Neuronal stem cell (in vitro differentiated cells): Measurements from ENCODE around the gene TDRD6.
"Not testable (repeated sequence)": the region's sequence is repeated elsewhere in the genome, so short reads cannot be mapped to it uniquely, and the experiment has no call there.

Source experiments
- DNase-seq: peaks from one replicate; pipeline ENCODE4 v3.0.0-alpha.2; 2013; ENCODE audit warnings: low spot score
- H2AFZ ChIP-seq: one replicate; pipeline ENCODE4 v1.6.1; 2013; ENCODE audit warnings: mild to moderate bottlenecking, low read length, inconsistent platforms
- H2AK5ac ChIP-seq: 2 replicates; pipeline ENCODE4 v1.6.1; 2013; ENCODE audit warnings: low read depth, mild to moderate bottlenecking, inconsistent platforms, low read length, moderate library complexity, mixed read lengths
- H2BK120ac ChIP-seq: 2 replicates; pipeline ENCODE4 v1.6.1; 2013; ENCODE audit warnings: low read depth, mild to moderate bottlenecking, inconsistent platforms, low read length, moderate library complexity, mixed read lengths
- H2BK12ac ChIP-seq: one replicate; pipeline ENCODE4 v1.6.1; 2013; ENCODE audit warnings: low read length, inconsistent platforms
- H2BK15ac ChIP-seq: 2 replicates; pipeline ENCODE4 v1.6.1; 2013; ENCODE audit warnings: mild to moderate bottlenecking, low read length, inconsistent platforms, mixed read lengths
- H2BK5ac ChIP-seq: one replicate; pipeline ENCODE4 v1.6.1; 2013; ENCODE audit warnings: inconsistent platforms, mild to moderate bottlenecking, low read length, moderate library complexity
- H3K14ac ChIP-seq: one replicate; pipeline ENCODE4 v1.6.1; 2013; ENCODE audit warnings: low read length, inconsistent platforms
- H3K18ac ChIP-seq: 2 replicates; pipeline ENCODE4 v1.6.1; 2013; ENCODE audit warnings: low read length, inconsistent platforms
- H3K23ac ChIP-seq: 2 replicates; pipeline ENCODE4 v1.6.1; 2013; ENCODE audit warnings: low read depth, mild to moderate bottlenecking, mixed read lengths, low read length, inconsistent platforms; ENCODE audit not compliant: poor library complexity
- H3K27ac ChIP-seq: replicated peaks from 3 replicates; pipeline ENCODE4 v1.5.1; 2013; ENCODE audit warnings: low read length, inconsistent platforms
- H3K27me3 ChIP-seq, 3 experiments: 2 replicates each; pipeline ENCODE4 v1.6.1; 2013; ENCODE audit warnings: low read length in 3 of 3, mild to moderate bottlenecking in 2 of 3, inconsistent platforms in 1 of 3, low read depth in 1 of 3, mixed read lengths in 1 of 3, moderate library complexity in 1 of 3; ENCODE audit not compliant: control insufficient read depth in 3 of 3, insufficient read depth in 3 of 3
- H3K36me3 ChIP-seq, 2 donors: replicated peaks in 1 of 2; 2 replicates each; pipeline ENCODE4 v1.6.1; 2013; ENCODE audit warnings: low read length in 2 of 2; ENCODE audit not compliant: control insufficient read depth in 2 of 2, insufficient read depth in 2 of 2
- H3K4ac ChIP-seq: 2 replicates; pipeline ENCODE4 v1.6.1; 2013; ENCODE audit warnings: inconsistent platforms, mild to moderate bottlenecking, low read length, moderate library complexity
- H3K4me1 ChIP-seq, 2 donors: 1 replicate in 1 of 2; 2 replicates in 1 of 2; pipeline ENCODE4 v1.6.1; 2013; ENCODE audit warnings: low read length in 2 of 2, low read depth in 1 of 2; ENCODE audit not compliant: control insufficient read depth in 2 of 2, insufficient read depth in 1 of 2
- H3K4me2 ChIP-seq: one replicate; pipeline ENCODE4 v1.6.1; 2013; ENCODE audit warnings: mild to moderate bottlenecking, low read length, inconsistent platforms; ENCODE audit not compliant: insufficient read depth, poor library complexity, severe bottlenecking
- H3K4me3 ChIP-seq, 2 donors: 2 replicates each; pipeline ENCODE4 v1.5.1; 2013; ENCODE audit warnings: low read length in 2 of 2, mild to moderate bottlenecking in 2 of 2, inconsistent platforms in 1 of 2, moderate library complexity in 1 of 2
- H3K79me1 ChIP-seq: one replicate; pipeline ENCODE4 v1.6.1; 2013; ENCODE audit warnings: low read depth, mild to moderate bottlenecking, inconsistent platforms, low read length, moderate library complexity
- H3K9ac ChIP-seq: one replicate; pipeline ENCODE4 v1.6.1; 2013; ENCODE audit warnings: mild to moderate bottlenecking, low read depth, low read length, inconsistent platforms; ENCODE audit not compliant: poor library complexity
- H3K9me3 ChIP-seq, 2 donors: replicated peaks in 1 of 2; 2 replicates each; pipeline versions ENCODE3 to v1.6.1; 2013; ENCODE audit warnings: low read length in 2 of 2, mild to moderate bottlenecking in 2 of 2, inconsistent platforms in 1 of 2, low read depth in 1 of 2, mixed read lengths in 1 of 2, moderate library complexity in 1 of 2; ENCODE audit not compliant: control insufficient read depth in 2 of 2, insufficient read depth in 1 of 2
- H4K8ac ChIP-seq: one replicate; pipeline ENCODE4 v1.6.1; 2013; ENCODE audit warnings: low read depth, mild to moderate bottlenecking, inconsistent platforms, low read length, moderate library complexity
- H4K91ac ChIP-seq: one replicate; pipeline ENCODE4 v1.6.1; 2013; ENCODE audit warnings: low read length, low read depth, mild to moderate bottlenecking, inconsistent platforms; ENCODE audit not compliant: poor library complexity
- WGBS, 2 donors: extraction: QIAGEN DNeasy Blood & Tissue Kit; methylation state at CpG; one replicate each; pipeline ENCODE4 v1.1.7; 2013; ENCODE audit warnings: missing lambda C conversion rate in 2 of 2, mixed read lengths in 1 of 2; ENCODE audit not compliant: insufficient read length in 2 of 2, insufficient replicate concordance in 1 of 2; ENCODE audit errors: extremely low coverage in 2 of 2; 5-methylcytosine and 5-hydroxymethylcytosine counted together

TDRD6 gene

GRCh38 chr6:46645265-46645664, 42.4 kb upstream of the TDRD6 start:
- Histone ChIP-seq H3K27ac (no peak overlapping the region), H3K9me3 (no peaks in the 10 kb centered on the region), H3K4me1 (no peaks in the 10 kb centered on the region), H3K27me3 (no peaks in the 10 kb centered on the region), H4K91ac (no peak overlapping the region), H3K9ac (no peak overlapping the region), H2AK5ac (no peak overlapping the region), H2BK15ac (no peak overlapping the region), H3K4ac (no peak overlapping the region), H4K8ac (no peak overlapping the region), H2BK5ac (no peak overlapping the region), H2AFZ (no peak overlapping the region), H3K79me1 (no peaks in the 10 kb centered on the region), H3K23ac (no peak overlapping the region), H3K36me3 (no peaks in the 10 kb centered on the region), H3K4me3 (no peak overlapping the region), H3K18ac (no peak overlapping the region), H2BK120ac (no peak overlapping the region), H3K14ac (no peak overlapping the region), H3K4me2 (no peak overlapping the region), H2BK12ac (no peak overlapping the region)
- whole genome bisulfite sequencing, 2 donors = no CpG with 5 or more reads among the region's 1 CpG
- no peak for DNase-seq

- H2BK120ac ChIP-seq, H3K36me3 ChIP-seq, H3K9me3 ChIP-seq, H4K8ac ChIP-seq, H3K23ac ChIP-seq, H3K4me1 ChIP-seq, H3K4me3 ChIP-seq, H2BK15ac ChIP-seq, H4K91ac ChIP-seq, H3K4ac ChIP-seq, H2BK12ac ChIP-seq, H3K27ac ChIP-seq, H3K14ac ChIP-seq, H2AK5ac ChIP-seq, H2AFZ ChIP-seq, H2BK5ac ChIP-seq, H3K4me2 ChIP-seq, H3K79me1 ChIP-seq, H3K9ac ChIP-seq, H3K18ac ChIP-seq, DNase-seq: not testable (repeated sequence)
- H3K27me3 ChIP-seq = peaks cover 0 to 20% (median 0%) of the 10 kb centered on the region in 3 experiments
- no CpG with 5 or more reads among the region's 4 CpGs for WGBS, 2 donors
These were observed 39.6 kb upstream of the TDRD6 start for GRCh38 chr6:46648108-46648507.

- Histone ChIP-seq H3K27me3 (peaks cover 0 to 28% (median 0%) of the 10 kb centered on the region in 3 experiments), H3K4ac (no peak overlapping the region), H3K4me1 (peaks cover 0 to 2% of the 10 kb centered on the region in 2 donors), H2BK5ac (no peak overlapping the region), H3K23ac (no peak overlapping the region), H3K14ac (no peak overlapping the region), H2AFZ (no peak overlapping the region), H4K91ac (no peak overlapping the region), H3K9ac (no peak overlapping the region), H2BK12ac (no peak overlapping the region), H3K36me3 (no peaks in the 10 kb centered on the region), H2BK15ac (no peak overlapping the region), H4K8ac (no peak overlapping the region), H2AK5ac (no peak overlapping the region), H3K4me3 (no peak overlapping the region), H3K79me1 (peaks cover 3% of the 10 kb centered on the region), H3K4me2 (no peak overlapping the region), H3K9me3 (no peaks in the 10 kb centered on the region), H3K18ac (no peak overlapping the region), H2BK120ac (no peak overlapping the region), H3K27ac (no peak overlapping the region)
- DNase-seq = no peak
- no CpG with 5 or more reads among the region's 5 CpGs for WGBS, 2 donors
These were observed 38.7 kb upstream of the TDRD6 start for GRCh38 chr6:46648869-46649492.

GRCh38 chr6:46651006-46651405, 36.7 kb upstream of the TDRD6 start:
- no peak overlapping the region for H3K4me3 ChIP-seq
- WGBS, 2 donors = no CpG with 5 or more reads among the region's 1 CpG
- H4K91ac ChIP-seq = no peak overlapping the region

More at GRCh38 chr6:46651006-46651405, 36.7 kb upstream of the TDRD6 start:
- Histone ChIP-seq H2BK5ac (no peak overlapping the region), H3K18ac (no peak overlapping the region), H2AFZ (no peak overlapping the region), H3K27ac (no peak overlapping the region), H3K14ac (no peak overlapping the region), H2BK120ac (no peak overlapping the region), H3K4ac (no peak overlapping the region), H3K27me3 (peaks cover 0 to 39% (median 0%) of the 10 kb centered on the region in 3 experiments), H3K9me3 (no peaks in the 10 kb centered on the region), H2BK12ac (no peak overlapping the region), H3K36me3 (no peaks in the 10 kb centered on the region), H3K79me1 (peaks cover 3% of the 10 kb centered on the region), H3K9ac (no peak overlapping the region), H3K4me2 (no peak overlapping the region), H3K4me1 (peaks cover 0 to 2% of the 10 kb centered on the region in 2 donors), H2BK15ac (no peak overlapping the region), H4K8ac (no peak overlapping the region), H3K23ac (no peak overlapping the region), H2AK5ac (no peak overlapping the region)
- no peak for DNase-seq
